Measurements from ENCODE around the gene ZBTB17.

DNA sequence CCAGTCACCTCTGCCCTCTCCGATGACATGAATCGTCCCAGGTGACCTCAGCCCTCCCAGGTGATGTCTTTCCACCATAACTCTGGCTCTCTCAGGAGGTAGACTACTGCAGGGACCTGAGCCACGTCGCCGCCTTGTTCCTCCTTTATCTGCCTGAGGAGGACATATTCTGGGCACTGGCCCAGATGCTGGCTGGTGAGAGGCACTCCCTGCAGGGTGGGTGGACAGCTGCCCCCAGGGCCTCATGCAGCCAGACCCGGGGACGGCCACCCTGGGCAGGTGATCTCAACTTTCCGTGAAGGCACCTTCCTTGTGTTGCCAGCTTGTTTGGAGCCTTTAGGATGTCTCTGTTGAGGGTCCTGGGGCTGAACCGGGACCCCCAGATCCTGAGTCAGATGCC, 13.9 kb upstream of the ZBTB17 start:
- TF ChIP-seq, protein P1, sequence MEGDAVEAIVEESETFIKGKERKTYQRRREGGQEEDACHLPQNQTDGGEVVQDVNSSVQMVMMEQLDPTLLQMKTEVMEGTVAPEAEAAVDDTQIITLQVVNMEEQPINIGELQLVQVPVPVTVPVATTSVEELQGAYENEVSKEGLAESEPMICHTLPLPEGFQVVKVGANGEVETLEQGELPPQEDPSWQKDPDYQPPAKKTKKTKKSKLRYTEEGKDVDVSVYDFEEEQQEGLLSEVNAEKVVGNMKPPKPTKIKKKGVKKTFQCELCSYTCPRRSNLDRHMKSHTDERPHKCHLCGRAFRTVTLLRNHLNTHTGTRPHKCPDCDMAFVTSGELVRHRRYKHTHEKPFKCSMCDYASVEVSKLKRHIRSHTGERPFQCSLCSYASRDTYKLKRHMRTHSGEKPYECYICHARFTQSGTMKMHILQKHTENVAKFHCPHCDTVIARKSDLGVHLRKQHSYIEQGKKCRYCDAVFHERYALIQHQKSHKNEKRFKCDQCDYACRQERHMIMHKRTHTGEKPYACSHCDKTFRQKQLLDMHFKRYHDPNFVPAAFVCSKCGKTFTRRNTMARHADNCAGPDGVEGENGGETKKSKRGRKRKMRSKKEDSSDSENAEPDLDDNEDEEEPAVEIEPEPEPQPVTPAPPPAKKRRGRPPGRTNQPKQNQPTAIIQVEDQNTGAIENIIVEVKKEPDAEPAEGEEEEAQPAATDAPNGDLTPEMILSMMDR (IDR thresholded peaks at IDR 0.05) = no peak
- no peak for TF ChIP-seq EZH2 (IDR thresholded peaks at IDR 0.05)

Measured in neural progenitor cell (in vitro differentiated cells).